HG02943 (cell line): ENCODE measurements around the gene CYP11A1.

Experiments
- ATAC-seq: cut with Tn5 transposase; IDR thresholded peaks from one replicate; pipeline ENCODE4 v1.9.1; 2021; ENCODE audit warnings: mild to moderate bottlenecking, low read depth, moderate library complexity; ENCODE audit not compliant: unreplicated experiment

CYP11A1 gene

DNA sequence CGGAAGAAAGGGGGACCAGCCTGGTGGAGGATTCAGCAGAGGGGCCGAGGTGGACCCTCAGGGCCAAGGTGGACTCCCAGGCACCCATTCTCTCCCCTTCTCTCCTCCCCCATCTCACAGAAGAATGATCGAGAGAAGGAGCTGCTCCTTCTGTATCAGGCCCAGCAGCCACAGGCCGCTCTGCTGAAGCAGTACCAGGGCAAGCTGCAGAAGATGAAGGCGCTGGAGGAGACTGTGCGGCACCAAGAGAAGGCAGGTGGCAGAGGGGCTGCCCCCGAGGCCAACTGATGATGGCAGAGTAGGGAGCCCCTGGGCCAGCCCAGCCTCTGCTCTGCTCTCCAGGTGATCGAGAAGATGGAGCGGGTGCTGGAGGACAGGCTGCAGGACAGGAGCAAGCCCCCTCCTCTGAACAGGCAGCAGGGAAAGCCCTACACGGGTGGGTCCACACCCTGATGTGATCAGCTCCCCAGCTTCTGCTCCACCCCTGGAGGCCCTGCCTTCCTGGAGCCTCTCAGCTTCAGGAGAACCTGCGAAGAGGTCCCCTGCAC is 36.5 kb downstream of the CYP11A1 start:
- ATAC-seq, result no peak

DNA sequence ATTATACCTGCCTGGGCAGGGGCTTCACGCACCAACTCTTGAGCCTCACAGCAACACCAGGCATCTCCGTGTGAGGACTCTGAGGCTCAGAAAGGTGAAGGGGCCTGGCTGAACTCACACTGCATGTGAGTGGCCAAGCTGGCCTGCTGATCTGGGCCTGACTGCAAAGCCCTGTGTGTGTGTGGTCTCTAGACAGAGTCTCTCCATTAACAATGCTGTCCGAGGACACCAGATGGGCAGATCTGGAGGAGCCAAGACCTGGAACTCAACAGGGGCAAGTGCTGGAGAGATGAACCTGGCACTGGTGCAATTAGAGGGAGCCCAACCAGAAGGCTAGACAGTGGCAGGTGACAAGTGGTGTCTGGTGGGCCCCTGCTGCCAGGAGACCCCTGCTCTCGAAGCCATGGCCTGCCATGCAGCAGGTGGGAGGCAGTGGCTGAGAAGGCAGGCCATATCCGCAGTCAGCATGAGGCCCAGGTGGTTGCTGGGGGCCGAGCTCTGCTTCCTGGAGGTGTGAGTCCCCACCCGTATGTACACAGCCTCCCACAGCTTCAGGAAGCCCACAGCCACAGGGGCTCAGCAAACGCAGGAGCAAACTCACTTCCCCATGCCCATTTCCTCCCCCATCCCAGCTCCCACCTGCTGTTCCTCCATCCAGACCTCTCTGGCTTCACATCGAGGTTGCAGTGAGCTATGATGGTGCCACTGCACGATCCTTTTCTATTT is 39.0 kb downstream of the CYP11A1 start:
- ATAC-seq, result no peak

DNA sequence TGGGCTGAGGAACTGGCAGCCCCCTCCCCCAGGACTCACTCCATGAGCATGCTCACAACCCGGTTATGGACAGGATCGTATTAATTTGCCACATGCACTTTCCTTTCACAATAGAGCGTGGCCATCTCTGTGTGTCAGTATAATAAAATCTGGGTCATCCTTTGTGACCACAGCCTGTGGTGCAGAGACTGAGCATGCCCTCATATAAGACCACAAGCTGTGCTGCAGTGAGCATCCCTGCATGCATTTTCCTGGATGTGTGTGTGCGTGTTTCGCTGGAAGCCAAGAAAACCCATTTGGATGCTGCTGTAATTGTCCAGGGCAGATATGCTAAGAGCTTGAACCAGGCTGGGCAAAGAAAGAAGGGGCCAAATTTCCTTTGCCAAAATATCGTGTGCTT is 39.7 kb downstream of the CYP11A1 start:
- no peak for ATAC-seq

DNA sequence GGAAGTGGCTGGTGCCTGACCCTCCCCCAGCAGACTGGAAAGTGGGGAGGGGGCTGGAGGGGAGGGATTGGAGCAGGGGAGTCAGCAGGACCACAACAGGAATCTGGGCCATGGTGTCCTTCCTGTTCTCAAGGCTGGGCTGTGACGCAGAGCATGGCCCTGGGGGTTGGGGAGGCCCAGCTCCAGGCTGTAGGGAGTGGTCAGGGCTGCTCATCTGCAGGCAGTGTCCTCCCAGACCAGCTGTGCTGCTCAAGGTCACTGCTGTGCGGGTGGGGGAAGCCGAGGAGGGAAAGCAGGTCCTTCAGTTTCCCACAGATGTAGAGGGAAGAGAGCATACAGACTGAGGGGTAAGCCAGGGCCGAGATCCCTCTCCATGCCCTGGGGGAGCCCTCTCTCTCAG is 40.7 kb downstream of the CYP11A1 start:
- ATAC-seq, result no peak

DNA sequence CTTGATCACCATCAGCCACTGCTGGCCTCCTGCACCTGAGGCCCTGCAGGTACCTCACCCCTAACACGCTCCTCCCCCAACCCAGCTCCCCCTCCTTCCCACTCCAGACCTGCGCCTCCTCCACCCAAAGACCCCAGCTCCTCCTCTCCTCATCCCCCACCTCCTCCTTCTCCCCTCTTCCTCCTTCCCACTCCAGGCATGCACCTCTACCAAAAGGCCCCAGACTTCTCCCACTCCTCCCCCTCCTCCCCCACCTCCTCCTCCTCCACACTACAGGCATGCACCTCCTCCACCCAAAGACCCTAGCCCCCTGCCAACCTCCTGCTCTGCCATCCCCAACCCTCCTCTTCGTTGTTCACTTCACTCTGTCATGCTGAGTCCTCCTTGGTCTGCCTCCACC is 42.7 kb downstream of the CYP11A1 start:
- ATAC-seq, result no peak

DNA sequence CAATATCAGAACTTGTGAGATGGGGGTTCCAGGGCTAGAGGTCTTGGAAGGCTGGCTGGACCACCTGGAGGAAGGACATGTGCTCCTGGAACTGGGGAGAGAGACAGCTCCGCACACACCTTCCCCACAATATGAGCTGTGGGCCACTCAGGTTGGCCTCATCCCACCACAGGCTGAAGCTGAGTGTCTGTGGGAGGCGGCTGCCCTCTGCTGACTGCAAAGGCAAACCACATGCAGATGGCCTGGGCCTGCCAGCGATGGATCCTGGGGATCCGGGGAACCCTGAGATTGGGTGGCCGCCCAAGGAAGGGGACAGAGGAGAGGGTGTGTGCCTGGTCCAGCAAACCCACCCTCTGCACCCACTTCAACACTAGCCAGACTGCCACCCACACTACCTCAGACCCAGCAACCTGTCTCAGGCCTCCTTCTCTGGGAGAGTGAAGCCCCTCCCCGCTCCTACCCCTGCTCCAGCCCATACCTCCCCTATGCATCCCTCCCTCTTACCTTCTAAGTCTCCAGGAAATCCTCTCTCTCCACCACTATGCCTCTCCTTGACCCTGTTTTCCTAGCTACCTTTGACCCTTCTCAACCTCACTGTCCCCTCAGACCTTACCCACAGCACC is 44.8 kb downstream of the CYP11A1 start:
- ATAC-seq, result no peak

DNA sequence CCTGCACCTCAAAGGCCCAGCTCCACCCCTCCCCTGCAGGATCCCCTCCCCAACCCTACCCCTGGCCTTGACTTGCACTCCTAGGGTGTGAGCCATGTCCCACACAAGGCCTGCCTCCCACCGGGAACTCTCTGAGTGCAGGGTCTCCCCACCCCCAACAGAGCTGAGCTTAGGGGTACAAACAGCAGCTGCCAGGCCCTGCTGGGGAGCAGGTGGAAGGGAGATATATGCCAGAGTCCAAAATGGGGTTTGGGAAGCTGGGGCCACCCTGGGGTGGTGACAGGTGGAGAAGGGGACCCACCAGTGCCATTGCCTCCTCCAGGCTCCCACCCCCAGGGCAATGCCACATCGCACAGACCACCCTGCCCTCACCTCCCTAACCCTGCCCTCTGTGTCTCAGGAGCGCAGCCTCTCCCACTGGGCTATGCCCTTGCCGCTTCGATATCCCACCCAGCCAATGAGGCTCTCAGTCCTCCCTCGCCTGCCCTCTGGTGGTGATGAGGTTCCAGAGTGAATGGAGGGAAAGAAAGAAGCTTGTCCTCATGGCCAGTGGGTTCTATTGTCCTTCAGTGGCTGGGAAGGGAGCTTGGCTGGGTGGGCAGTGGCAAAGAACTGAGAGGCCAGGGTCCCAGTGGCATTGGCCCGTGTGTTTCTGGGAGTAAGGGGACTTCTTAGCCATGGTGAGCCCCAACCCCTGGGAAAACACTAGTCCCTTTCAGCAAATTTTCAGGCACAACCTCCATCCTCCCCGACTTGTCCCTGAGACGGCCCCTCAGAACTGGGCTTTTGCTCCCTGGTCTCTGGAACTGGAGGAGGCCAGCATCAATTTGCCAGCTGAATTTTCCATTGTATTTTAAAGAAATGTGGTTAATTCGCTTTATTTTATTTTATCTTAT is 46.8 kb downstream of the CYP11A1 start:
- ATAC-seq, result no peak

DNA sequence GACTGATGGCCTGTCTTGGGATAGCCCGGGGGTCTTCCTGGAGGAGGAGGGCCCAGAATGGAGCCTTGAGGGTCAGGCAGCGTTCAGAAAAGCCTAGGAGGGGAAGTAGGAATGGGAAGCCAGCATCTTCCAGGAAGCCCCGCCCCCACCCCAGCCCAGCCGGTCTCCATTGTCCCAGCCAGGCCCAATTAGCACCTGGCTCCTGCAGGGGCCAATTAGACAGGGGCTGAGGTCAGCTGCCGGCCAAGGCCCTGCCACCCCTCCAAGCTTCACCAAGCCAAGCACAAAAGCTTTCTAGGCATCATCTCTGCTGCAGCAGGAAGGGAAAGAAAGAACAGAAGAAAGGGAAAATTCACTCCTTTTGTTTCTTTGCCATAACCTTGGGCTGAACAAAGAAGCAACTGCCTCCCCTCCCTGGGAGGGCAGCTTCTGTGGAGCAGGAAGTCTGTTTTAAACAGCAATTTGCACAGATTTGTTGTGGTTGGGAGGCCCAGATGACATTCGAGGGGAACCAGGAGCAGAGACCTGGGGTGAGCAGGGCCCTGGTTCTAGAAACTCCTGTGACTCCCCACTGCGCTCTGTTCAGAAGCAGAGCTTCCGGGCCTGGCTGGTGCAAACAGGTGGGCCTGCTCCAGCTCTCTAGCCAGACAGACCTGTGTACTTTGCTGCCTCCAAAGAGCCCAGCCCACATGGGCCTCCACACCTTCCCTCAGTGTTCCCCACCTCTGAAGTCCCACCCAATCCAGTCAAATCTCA is 47.7 kb downstream of the CYP11A1 start:
- ATAC-seq, result no peak

DNA sequence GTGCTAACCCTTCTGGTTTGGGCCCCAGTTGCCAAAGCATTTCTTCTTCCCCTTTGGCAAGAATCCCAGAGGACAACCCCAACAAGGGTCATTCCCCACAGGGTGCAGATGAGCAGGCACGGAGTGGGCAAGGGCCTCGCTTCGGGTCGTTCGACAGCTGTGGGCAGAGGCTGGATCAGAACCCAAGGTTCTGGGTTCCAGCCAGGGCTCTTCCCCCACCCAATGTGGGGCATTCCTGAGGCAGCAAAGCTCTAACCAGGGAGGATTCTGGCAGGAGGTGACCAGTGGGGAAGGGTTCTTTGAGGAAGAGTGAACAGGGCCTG is 48.3 kb downstream of the CYP11A1 start:
- no peak for ATAC-seq

DNA sequence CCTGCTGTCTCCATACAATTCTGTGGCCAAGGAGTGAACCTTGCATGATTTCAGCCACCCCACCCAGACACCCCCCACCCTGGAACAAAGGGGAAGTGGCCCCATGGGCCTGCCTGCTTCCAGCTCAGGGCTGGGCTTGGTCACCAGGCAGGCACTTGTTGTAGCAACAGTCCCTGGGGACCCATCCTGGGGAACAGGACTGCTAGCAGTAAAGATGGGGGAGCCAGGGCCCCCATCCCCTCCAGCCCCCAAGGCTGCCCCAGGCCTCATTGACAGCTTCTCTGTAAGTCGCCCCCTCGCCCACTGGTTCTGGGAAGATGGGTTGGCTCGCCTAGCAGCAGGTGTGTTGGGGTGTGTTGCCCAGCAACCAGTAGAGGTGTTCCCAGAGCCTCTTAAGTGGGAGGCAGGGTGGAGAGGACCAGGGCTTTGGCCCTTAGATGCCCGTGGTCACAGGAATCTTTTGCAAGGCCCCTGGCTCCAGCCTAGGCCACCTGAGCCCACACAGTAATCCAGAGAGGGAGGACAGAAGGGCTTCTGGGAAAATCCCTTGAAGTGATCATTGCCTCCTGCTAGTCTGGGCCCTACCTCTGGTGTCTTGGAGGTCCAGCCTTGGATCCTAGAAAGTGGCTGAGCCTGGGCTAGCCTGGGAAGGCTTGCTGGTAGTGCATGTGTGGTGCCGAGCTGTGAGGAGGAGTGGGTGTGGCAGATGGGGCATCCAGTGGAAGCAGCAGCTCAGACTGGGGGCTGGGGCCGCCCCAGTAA is 48.9 kb downstream of the CYP11A1 start:
- no peak for ATAC-seq

DNA sequence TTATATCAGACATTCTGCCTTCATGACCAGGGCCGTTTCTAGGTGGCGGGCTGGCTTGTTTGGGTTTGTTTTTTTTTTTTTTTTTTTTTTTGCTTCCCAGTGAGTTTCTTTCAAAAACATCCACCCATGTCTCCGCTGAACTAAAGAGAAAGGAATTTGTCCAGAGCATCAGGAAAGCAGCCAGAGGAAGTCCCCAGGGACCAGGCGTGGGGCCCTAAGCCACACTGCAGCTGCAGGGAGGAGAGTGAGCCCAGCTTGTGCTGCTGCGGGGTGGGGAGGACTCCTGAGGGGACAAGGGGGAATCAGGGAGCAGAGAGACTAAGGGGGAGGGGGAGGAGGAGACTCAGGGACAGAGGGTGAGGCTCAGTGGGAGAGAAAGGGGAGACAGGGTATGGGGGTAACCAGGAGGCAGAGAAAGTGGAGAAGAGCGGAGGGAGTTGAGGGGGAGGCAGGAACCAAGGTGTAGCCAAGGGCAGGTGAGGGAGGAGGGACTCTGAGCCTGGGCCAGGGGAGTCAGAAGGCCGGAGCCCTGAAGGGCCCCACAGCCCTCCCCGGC is 49.5 kb downstream of the CYP11A1 start:
- no peak for ATAC-seq

DNA sequence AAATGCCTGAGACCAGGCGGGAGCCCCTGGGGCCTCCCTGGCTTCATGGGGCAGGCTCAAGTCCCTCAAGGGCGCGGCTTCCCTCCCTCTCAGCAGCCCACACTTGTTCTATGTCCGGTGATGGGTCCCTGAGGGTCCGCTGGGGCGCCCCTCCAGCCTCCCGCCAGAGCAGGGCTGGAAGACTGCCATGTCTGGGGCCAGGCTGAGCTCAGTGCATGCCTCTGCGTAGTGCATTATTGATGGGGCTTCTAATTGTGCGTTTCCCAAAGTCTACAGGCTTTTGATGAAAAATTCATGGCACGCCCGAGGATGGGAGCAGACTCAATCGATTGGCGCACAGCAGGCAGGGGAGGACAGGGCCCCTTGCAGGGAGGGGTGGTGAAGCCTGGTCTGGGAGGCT is 51.3 kb downstream of the CYP11A1 start:
- no peak for ATAC-seq

DNA sequence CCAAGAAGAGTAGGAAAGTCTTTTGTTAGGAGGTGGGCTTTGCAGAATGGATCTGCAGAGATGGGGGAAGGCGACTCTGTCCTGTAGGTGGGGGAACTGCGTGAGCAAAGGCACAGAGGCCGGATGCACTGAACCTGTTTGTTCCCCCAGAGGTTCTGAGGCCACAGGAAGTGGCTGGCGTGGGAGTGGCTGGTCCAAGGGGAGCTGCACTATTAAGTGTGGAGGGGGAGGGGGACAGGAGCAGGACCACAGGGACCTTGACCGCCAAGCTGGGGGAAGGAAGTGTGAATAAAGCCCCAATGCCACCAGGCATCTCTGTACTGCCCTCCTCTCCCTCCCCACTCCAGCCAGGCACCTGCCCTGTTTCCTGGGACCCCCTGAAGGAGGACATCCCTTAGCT is 51.8 kb downstream of the CYP11A1 start:
- no peak for ATAC-seq

DNA sequence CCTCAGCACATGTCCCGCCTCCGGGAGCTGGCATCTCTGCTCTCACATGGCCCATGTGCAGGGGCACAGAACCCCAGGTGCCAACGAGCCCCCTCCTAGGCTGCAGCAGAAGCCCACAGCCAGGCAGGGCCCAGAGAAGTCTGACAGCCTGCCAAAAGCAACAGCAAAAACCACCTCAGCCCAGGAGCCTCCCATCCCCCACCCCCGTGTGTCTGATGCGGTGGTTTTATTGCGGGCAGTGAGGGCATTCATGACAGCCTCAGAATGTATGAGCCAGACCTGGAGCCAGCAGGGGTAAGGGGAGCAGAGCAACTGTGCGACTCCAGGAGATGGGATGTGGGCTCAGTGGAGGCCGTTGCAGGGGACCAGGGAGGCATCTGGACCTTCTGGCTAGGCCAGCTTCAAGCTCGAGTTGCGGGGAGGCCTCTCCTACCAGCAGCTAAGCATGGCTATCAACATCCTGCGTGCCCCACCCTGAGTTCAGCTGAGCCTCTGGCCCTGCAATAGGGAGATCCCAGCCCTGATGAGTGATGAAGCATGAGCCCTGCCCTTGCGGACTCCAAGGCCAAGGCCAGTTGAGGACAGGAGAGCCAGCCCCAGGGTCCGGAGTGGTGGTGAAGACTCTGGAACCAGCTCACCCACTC is 52.5 kb downstream of the CYP11A1 start:
- no peak for ATAC-seq

DNA sequence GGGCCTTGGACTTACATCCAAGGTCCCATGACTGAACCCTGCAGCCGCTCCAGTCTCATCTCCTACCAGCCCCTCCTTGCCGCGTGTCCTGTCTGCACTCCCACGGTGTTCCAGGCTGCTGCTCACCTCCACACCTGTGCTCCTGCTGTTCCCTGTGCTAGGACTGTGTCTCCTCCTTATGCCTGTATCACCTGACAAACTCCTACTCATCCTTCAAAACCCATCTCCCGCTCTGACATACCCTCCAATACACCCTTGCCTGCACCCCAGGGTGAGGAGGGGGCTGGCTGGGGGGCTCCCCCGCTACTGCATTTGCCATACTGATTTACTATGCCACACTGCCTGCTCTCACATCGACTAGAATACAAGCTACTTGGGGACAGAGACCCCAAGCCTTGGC is 53.6 kb downstream of the CYP11A1 start:
- ATAC-seq, result no peak

DNA sequence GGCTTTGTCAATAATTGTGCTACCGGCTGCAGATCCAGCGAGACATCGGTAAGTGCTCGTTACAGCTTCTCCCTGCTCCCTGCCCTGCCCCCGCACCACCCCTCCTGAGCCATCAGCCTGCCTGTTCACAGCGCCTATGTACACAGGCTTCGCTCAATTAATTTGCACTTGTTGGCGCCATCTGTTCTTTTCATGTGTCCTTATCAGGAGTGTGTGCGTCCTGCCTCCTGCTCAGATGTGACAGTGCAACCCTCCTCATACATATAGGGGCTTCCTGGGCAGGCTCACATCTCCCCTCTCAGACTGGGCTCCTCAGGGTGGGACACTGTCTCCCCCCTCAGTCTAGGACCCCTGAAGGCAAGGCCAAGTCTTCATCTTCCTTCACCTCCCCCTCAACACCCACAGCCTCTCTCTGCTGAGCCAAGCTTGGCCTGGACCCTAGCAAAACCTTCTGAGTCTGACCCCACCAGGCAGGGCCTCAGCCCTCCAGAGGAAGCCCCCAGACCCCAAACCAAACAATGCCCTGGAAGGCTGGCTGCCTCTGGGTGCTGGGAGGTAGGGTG is 54.9 kb downstream of the CYP11A1 start:
- ATAC-seq, result no peak

DNA sequence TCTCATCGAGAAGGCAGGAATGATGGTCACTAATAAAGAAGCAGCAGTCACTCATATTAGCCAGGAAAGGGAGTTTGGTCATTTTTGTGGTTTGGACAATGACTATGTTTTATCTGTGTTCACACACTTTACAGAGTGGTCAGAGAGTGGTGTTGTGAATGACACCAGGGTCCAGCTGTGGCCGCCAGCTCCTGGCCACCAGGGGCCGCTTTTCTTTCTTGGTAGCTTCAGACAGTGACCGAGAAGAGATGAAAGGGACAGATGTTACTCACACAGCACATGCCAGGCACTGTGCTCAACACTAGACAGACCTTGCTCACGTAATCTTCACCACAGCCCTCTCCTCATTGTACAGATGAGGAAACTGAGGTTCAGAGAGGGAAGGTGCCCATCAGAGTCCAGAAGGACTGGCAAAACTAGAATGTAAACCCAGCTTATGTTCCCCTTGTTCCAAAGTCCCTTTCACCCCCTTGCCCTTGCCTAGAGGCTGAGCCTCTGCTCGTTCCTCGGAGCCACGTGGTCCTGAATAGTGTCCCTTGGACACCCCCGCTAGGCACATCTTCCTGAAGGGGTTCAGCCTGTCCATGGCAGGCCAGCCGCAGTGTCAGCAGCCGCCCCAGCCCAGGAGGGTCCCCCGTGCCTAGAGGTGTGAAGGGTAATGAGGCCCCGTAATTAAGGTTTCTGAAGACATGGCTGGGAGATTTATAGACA is 55.6 kb downstream of the CYP11A1 start:
- no peak for ATAC-seq
